Bone marrow (tissue), 2 donors: ENCODE results near the gene PHKA1.
"Not testable (repeated sequence)": the region's sequence is repeated elsewhere in the genome, so short reads cannot be mapped to it uniquely, and the experiment has no call there.

ENCODE experiments used
- DNase-seq, 2 donors: peaks; one replicate each; lab custom pipeline; 2025; lab: John Stamatoyannopoulos, UW

The PHKA1 gene

DNA sequence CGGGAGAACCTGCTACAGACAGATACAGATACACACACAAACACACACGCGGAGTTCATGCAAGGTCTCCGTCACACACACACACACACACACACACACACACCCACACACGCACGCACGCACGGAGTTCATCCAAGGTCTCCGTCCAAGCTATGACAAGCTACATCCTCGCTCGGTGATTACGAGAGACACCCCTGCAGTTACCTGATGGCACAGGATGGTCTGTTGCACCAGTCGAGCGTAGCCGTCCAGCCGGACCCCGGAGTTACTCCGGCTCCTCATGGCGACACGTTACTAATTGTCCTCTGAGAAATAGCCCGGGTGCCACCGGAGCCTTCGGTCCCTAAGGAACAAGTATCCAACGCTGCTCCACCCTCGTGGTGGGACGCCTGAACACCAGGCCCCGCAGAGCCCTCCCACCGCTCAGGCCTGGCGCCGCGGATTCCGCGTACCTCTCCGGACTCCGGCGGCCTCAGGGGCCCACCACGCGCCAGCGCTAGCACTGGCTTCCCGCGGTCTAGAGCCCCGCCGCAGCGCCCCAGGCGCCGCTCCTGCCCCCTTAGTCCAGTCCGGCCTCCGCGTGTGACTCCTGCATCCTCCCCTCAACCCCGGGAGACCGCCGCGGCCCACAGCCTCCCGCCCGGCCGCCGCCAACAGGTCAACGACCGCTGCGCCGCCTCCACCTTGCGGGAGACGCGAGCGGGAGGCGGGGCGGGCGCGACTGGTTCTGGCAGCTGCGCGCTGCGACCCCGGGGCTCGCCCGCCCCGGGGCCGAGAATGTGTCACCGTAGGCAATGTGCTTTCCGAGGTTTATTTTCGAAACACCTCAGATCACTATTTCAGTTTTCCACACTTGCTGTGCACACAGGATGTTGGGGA, at the start of gene PHKA1:
Gene PHKA1, minus strand, starts transcription at position 708 of the 879 bp plus-strand sequence. Its CDS starts 426 bp downstream, at position 282.
- peak in 1 of 2 donors; percentile 0 for DNase-seq

DNA sequence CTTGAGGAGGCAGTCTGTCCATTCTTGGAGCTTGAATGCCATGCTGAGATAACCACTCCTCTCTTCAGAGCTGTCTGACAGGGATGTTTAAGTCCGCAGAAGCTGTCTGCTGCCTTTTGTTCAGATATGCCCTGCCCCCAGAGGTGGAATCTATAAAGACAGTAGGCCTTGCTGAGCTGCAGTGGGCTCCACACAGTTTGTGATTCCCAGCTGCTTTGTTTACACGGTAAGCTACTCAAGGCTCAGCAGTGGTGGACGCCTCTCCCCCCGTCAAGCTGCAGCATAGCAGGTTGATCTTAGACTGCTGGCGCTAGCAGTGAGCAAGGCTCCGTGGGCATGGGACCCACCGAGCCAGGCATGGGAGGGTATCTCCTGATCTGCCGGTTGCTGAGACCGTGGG, 46.3 kb upstream of the PHKA1 start:
- DNase-seq = not testable (repeated sequence)

DNA sequence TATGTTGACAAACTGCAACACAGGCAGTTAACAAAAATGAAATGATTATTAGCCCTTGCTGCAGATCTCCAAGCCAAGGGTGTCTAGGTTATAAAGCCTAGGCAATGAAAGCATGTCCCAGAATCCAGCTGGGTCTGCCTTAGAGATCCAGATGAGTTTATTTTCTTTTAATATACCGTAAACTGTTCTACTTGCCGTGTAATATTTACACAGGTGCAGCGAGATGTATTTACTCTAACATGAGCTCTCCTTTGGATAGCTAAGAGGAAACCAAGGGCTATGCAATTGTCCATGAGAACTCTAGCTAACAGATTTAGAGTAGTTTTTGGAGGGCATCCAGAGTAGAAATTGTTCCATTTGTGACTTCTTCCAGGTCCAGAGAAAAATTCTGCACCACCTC, 34.4 kb upstream of the PHKA1 start:
- not testable (repeated sequence) for DNase-seq

DNA sequence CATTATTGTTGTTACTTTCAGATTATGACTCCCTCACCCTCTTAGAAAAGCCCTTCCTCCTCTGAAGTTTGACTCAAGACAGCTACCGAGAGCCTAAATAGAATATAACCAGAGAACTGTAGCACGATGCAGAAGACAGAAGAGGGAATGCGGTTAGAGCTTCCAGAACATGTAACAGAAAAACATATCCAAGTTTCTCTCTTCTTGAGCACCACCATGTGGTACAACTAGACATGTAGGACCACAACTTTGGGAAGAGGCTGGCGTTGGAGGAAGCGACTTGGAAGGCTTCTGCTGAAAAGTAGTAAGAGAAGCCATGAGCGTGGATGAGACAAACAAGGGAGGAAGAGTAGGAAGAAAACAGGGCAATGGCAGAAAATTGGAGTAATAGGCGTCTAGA, 31.4 kb upstream of the PHKA1 start:
- not testable (repeated sequence) for DNase-seq

DNA sequence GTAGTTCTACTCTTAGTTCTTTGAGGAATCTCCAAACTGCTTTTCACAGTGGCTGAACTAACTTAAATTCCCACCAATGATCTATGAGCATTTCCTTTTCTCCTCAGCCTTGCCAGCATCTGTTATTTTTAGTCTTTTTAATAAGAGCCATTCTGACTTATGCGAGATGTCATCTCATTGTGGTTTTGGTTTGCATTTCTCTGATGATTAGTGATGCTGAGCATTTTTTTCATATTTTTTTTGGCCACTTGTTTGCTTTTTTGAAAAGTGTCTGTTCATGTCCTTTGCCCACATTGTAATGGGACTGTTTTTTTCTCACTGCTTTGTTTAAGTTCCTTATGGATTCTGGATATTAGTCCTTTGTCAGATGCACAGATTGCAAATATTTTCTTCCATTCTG, 21.5 kb upstream of the PHKA1 start:
- no peak for DNase-seq

DNA sequence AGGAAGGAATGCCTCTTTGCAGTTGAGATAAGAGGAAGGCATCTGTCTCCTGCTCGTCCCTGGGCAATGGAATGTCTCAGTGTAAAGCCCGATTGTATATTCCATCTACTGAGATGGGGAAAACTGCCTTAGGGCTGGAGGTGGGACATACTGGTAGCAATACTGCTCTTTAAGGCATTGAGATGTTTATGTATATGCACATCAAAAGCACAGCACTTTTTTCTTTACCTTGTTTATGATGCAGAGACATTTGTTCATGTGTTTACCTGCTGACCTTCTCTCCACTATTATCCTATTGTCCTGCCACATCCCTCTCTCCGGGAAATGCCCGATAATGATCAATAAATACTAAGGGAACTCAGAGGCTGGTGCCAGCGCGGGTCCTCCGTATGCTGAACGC, 19.5 kb upstream of the PHKA1 start:
- DNase-seq = not testable (repeated sequence)

DNA sequence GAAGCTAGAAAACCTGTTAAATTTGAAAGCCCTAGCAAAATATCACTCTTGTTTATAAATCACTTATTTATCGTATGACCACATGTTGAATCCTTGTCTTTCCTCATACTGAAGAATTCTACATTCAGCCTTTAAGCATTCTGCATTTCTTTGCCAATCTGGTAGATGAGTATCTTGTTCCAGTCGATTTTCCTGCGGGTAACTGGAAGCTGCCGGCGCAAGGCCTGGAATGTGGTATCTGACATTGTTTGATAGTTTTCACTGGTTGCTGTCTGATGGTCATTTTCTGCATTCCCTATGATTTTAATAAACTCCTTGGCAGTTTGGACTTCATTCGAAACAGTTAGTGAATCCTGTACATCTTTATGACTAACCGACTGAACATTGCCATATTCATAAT, 13.7 kb upstream of the PHKA1 start:
- no peak for DNase-seq

DNA sequence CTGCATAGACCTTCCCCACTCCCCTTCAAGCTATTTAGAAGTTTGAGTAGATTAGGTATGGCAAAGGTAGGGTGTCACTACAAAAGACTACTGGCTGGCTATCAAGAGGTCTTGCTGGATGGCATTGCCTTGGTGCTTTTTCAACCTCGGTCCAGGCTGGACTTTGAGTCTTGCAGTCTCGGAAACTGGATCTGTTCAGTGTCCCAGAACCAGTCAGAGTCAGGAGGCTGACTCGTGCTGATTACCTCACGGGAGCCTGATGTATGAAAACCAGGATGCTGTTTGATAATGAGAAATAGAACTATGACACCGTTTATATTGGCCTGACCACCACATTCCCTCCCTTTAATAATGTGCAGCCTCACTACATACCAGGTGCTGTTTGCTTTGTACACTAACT, 2.7 kb upstream of the PHKA1 start:
- DNase-seq = no peak

DNA sequence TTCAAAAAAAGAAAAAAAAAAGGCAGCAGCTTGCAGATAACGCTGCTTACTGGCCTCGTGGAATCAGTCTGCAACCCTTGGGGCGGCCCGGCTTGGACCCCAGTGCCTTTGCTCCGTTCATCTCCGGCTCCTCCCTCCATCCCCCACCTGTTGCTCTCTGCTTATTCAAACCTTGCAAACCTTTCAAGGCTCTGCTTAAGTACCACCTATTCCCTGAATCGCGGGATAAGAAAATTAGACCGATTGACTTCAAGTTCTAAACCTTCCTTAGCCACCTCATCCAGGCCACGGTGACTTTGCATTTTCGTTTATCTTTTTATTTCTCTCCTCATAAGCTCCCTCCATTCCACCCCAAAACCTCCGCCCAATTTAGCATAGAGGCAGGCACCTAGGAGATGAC, 1.4 kb upstream of the PHKA1 start:
- DNase-seq = no peak

DNA sequence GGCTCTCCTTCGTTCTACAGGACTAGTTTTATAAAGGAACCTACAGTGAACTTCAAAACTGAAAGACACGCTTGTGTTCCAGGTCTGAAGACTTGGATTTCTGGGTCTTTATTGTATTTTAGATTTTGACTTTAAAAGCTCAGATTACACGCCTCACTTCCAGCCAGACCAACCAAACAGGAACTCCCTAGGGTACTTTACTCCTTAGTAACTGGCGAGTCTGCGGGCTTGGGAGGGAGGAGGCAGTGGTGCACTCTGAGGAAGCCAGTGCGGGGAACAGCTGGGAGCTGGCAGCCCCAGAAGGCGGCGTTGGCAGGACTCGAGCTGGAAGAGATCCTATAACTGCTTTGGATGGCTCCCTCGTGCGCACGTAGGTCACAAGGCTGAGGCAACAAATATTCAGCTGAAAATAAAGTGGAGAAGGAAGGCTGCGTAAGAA, 391 bp upstream of the PHKA1 start:
- DNase-seq = peak in 1 of 2 donors; percentile 0

DNA sequence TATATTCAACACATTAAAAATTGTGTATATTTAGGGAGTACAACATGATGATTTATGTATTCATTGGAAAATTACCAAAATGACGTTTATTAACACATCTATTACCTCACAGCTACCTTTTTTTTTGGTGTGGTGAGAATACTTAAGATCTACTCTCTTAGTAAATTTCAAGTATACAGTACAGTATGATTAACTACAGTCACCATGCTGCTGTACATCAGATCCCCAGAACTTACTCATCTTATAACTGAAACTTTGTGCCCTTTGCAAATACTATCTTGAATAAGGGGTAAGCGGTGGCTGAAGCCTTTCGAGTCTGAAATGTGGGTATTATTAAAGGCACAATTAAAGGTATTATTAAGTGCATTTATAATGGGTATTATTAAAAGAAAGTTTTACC, 976 bp downstream of the PHKA1 start:
- no peak for DNase-seq

DNA sequence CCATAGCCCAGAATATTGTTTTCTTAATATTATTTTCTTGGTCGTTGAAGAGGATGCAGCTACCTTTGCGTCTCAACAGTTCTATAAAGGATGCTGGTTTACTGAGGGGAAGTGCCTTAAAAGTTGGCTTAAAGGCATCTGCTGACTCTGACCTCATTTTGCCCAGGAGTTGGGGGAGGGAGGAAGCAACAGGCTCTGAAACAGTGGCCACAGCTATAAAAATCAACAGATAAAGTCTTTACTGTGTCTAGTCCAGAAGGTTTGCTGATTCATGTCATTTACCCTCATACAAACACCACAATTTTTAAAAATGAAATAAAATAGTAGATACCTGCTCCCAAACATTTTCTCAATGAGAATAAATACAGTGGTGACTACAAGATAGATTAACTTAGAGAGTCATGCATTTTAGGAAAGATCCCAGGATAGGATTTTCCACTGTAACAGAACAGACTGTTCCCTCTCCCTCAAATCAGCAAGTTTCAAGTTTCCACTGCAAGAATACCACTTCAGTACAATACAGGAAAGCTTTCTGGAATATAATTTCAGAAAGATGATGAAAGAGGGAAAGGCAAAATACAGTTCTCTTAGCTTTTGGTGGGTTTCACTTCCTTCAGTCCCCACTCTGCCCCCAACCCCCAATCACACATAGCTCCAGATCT, 1.9 kb downstream of the PHKA1 start:
- DNase-seq = no peak

DNA sequence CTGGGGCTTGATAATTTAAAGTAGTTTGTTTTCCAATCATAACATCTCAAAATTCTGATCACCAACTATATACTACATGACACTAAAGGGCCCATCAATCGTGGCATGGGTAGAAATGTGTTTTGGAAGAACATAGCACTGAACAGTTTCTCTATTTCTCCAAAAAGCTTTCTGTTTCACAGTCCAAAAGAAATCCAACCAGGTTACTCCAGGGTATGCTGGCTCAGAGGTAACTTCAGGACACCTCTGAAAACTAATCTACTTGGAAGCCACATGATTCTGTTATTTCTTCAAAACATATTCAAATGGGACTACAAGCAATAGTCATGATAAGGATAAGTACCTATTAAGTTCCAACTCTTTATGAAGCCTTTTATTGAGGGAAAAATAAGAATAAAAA, 8.3 kb downstream of the PHKA1 start:
- DNase-seq = no peak

DNA sequence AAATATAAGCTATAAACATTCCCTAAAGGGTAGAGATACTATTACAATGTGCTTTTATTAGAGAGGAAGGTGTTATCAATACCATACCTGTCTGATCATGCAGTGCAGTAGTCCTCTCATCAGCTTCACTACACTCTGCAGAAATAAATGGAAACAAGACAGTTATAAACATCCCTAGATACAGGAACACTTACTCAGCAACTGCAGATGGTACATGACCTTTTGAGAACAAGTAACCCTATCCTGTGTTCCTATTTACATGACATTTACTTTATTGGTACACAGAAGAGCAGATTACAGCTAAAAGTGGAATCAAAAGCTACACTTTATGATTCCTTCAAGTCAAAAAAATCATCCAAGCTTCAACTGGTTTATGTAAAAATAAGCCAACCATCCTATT, 9.0 kb downstream of the PHKA1 start:
- DNase-seq = no peak

DNA sequence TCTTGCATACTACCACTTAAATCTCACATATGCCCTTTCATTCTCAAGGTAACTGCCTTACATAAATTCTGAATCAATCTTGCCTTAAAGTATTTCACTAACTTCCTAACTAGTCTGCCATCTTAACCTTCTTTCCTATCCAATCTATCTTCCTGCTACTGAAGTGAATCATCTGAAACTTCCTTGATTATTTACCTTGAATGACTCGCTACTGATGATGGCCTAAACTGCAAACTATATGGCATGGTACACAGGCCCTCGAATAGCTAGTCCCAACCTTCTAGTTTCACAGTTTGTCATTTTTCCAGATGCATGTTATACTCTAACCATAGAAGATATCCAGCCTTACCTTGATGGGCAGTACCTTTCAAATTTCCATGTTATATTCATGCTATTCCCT, 19.9 kb downstream of the PHKA1 start:
- DNase-seq = no peak

DNA sequence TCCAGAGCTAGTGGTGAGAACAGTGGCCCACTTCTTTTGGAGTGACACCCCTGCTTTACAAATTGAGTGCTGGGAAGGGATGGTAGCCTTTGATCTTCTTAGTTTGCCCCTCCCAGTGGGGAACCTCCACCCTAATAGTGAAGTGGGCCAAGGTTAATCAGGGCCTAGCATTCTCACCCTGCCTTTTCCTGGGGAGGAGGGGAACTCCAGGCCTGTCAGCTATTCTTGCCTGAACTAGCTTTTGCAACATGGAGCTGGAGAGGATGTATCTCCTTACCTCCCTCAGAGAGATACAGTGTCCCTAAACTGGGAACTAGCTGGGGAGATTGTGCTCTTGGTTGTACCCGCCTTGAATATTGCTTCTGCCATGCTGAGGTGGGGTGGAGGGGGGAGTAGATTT, 20.6 kb downstream of the PHKA1 start:
- no peak for DNase-seq

DNA sequence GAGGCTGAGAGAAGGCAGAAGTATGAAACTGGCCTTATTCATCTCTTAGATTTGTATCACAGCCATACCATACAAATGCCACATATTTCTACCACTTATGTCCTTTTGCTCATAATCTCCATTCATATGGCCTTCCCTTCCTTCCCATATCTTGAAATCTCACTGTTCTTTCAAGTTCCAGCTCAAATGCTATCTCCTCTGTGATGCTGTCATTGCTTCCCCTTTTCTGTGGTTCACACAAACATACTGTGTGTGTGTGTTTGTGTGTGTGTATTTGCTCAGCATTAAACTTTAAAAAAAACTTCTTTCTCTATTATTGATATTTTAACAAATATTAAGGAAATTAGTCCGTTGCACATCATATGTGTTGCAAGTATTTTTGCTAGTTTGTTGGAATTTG, 26.7 kb downstream of the PHKA1 start:
- no peak for DNase-seq

DNA sequence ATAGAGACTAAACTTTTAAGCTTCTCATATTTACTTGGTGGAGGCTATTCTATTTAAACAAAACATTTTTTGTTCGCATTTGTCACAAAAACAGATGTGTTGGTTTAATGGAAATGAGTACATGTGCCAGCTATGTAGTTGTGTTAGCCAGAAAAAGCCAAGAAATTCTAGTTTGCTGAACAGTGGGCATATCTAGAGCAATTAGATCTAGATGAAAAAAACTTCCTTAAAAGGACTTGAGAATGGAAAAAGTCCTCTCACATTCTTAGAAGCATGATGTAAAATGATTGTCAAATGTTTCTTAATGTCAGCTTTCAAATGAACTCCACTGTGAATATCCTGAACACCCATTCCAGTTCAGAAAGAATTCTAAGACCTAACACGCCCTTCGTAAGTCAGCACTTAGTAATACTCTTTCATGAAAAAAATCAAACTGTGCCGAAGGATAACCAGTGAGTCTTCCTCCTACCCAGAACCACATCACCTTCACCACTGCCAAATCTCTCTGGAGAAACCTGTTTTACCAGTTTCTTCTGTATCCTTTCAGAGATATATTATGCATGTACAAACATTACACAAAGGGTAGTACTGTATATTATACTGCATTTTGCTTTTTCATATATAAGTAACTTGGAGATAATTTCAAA, 28.2 kb downstream of the PHKA1 start:
- no peak for DNase-seq

DNA sequence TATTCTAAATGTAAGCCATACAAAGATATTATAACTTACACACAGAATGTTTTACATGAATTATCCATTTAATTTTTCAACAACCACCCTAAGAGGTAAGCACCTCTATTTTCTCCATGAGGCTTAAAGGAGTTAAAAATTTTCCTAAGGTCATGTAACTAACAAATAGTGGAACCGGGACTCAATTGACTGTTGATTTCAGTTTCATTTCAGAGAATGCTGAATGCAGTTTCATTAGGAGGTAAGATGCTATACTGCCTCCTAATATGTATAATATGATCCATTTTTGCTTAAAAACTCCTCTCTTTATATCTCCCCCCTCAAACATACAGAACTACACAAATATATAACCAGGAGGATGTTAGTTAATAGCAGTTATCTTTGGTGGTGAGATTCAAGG, 29.1 kb downstream of the PHKA1 start:
- DNase-seq = no peak

DNA sequence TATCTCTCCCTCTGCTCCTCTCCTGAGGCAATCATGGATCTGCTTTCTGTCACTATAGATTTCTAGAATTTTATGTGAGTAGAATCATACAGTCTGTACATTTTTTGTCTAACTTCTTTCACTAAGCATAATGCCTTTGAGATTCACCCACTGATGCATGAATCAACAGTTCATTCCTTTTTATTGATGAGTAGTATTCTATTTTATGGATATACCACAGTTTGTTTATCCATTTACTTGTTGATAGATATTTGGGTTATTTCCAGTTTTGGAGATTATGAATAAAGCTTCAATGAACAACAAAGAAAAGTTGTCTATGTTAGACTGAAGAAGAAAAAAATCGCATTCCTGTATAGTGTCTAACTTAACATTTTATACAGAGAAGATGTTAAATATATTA, 30.5 kb downstream of the PHKA1 start:
- DNase-seq = no peak

DNA sequence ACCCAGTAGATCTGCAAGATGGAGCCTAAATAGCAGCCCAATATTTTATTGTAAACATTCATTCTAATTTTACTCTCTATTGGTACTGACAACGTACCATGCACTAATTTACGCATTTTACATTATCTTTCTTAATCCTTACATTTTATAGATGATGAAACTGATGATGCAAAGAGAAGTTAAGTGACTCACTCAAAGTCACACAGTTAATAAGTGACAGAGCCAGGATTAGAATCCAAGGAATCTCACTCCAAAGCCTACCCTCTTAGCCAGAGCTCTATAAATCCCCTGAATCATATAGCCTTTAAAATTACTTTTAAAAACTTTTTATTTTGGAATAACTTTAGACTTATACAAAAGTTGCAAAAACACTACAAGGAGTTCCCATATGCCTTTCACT, 37.6 kb downstream of the PHKA1 start:
- no peak for DNase-seq

DNA sequence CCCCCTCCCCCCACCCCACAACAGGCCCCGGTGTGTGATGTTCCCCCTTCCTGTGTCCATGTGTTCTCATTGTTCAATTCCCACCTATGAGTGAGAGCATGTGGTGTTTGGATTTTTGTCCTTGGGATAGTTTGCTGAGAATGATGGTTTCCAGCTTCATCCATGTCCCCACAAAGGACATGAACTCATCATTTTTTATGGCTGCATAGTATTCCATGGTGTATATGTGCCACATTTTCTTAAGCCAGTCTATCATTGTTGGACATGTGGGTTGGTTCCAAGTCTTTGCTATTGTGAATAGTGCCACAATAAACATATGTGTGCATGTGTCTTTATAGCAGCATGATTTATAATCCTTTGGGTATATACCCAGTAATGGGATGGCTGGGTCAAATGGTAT, 40.2 kb downstream of the PHKA1 start:
- DNase-seq = not testable (repeated sequence)

DNA sequence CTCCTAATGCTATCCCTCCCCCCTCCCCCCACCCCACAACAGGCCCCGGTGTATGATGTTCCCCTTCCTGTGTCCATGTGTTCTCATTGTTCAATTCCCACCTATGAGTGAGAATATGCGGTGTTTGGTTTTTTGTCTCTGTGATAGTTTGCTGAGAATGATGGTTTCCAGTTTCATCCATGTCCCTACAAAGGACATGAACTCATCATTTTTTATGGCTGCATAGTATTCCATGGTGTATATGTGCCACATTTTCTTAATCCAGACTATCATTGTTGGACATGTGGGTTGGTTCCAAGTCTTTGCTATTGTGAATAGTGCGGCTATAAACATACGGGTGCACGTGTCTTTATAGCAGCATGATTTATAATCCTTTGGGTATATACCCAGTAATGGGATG, 44.6 kb downstream of the PHKA1 start:
- DNase-seq = not testable (repeated sequence)
